ENCODE results near the gene MRFAP1L1. TPM values are rescaled to one million over a fixed set of nuclear protein-coding genes. Genes with fewer than 3 reads are reported as not detected.

MRFAP1L1 gene
- total RNA-seq, 1 donor from 2014 or later, result 141 TPM

DNA sequence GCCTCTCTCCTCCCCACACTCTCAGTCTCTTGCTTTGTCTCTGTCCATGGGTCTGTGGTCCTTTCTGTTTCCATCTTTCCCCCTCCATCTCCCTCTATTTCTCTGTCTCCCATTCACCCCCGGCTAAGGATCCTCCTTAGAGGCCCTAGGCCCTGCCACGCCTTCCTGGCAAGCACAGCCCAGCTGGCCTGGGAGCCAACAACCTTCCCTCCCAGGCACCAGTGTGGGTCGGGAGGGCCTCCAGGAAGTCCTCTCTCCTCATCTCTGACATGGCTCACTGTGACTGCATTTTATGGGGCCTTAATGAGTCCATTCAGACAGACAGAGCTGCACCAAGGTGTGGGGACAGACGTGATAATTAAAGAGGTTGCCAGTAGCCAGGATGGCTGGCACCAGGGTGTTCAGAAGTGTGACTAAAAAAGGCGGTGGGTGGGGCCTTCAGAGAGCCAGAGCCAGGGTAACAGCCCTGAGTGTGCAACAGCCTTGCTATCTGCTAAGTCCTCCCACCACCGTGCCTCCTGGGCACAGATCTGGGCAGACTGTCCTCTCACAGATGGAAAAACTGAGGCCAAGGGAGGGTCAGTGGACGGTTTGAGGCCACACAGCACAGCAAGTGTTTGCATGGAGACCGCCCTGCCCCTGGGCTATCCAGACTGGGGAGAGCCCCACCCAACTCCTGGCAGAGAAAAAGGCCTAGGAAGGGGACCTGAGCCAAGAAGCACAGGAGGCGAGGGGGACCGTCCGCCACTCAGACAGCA, 37.8 kb upstream of the MRFAP1L1 start:
- no peaks in the 10 kb centered on the region for H3K9me3 ChIP-seq (ENCODE audit: low read depth)
- no peak overlapping the region for H2AFZ ChIP-seq (replicated peaks)
- Mint-ChIP-seq H3K9me3 (peaks cover 4% of the 10 kb centered on the region), H3K4me3 (no peak overlapping the region), H3K27ac (no peak overlapping the region), H3K4me1 (peaks cover 16% of the 10 kb centered on the region), H3K27me3 (ENCODE audit: insufficient read depth, low read depth) (peaks cover 14% of the 10 kb centered on the region), H3K36me3 (no peaks in the 10 kb centered on the region)
- no peak overlapping the region for H3K4me2 ChIP-seq
- H3K36me3 ChIP-seq, result no peaks in the 10 kb centered on the region
- H3K4me3 ChIP-seq, result no peak overlapping the region
- H3K27me3 ChIP-seq, result no peaks in the 10 kb centered on the region
- no peak for TF ChIP-seq EZH2 (IDR thresholded peaks at IDR 0.05)
- no peak for TF ChIP-seq EZH2phosphoT487 (IDR thresholded peaks at IDR 0.05)
- TF ChIP-seq, protein P1, sequence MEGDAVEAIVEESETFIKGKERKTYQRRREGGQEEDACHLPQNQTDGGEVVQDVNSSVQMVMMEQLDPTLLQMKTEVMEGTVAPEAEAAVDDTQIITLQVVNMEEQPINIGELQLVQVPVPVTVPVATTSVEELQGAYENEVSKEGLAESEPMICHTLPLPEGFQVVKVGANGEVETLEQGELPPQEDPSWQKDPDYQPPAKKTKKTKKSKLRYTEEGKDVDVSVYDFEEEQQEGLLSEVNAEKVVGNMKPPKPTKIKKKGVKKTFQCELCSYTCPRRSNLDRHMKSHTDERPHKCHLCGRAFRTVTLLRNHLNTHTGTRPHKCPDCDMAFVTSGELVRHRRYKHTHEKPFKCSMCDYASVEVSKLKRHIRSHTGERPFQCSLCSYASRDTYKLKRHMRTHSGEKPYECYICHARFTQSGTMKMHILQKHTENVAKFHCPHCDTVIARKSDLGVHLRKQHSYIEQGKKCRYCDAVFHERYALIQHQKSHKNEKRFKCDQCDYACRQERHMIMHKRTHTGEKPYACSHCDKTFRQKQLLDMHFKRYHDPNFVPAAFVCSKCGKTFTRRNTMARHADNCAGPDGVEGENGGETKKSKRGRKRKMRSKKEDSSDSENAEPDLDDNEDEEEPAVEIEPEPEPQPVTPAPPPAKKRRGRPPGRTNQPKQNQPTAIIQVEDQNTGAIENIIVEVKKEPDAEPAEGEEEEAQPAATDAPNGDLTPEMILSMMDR (IDR thresholded peaks at IDR 0.05), result no peak
- no peaks in the 10 kb centered on the region for H4K20me1 ChIP-seq (ENCODE audit: low read depth)
- H3F3A ChIP-seq (ENCODE audit: low read depth), result no peaks in the 10 kb centered on the region
- DNase-seq (ENCODE audit: low spot score), result no peak
- no peak overlapping the region for H3K27ac ChIP-seq
- peaks cover under 1% of the 10 kb centered on the region for H3K4me1 ChIP-seq
- H3K9ac ChIP-seq, result no peak overlapping the region
- H3K79me2 ChIP-seq (ENCODE audit: low read depth), result no peaks in the 10 kb centered on the region

DNA sequence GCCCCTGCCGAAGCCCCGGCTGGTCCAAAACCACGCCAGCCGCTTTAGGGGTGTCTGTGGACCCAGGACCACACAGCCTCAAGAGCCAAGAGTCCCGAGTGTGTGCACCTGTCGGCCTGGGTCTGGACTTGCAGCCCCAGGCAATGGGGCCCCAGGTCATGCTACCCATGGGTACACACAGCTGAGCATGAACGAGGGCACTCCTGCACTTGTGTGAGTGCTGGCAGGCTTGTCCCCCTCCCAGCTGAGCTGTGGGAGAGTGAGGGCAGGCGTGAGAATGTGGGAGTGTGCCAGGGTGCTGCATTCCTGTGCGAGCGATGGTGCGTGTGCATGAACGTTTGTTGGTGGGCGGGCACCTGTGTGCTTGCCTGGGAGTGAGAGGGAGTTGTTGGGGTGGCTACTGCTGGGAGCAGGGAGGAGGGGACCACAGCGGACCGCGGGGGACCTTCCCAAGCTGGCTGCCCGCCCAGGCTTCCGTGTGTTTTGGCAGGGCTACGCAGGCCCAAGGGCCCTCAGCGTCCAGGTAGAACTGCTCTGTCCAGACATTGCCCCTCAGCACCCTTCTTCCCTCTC, 37.1 kb upstream of the MRFAP1L1 start:
- DNase-seq (ENCODE audit: low spot score), result no peak
- no peak overlapping the region for H3K27ac ChIP-seq
- H3K27ac Mint-ChIP-seq, result peak overlapping the region; percentile 69
- no peaks in the 10 kb centered on the region for H3K9me3 ChIP-seq (ENCODE audit: low read depth)
- H3K36me3 Mint-ChIP-seq, result no peaks in the 10 kb centered on the region
- H3K27me3 ChIP-seq, result no peaks in the 10 kb centered on the region
- no peaks in the 10 kb centered on the region for H3F3A ChIP-seq (ENCODE audit: low read depth)
- no peak overlapping the region for H3K4me3 ChIP-seq
- no peaks in the 10 kb centered on the region for H3K36me3 ChIP-seq
- H3K9me3 Mint-ChIP-seq, result peaks cover 4% of the 10 kb centered on the region
- no peak for TF ChIP-seq EZH2 (IDR thresholded peaks at IDR 0.05)
- peaks cover 13% of the 10 kb centered on the region for H3K4me1 Mint-ChIP-seq
- H3K4me2 ChIP-seq, result no peak overlapping the region
- H3K4me1 ChIP-seq, result no peaks in the 10 kb centered on the region
- H3K27me3 Mint-ChIP-seq (ENCODE audit: insufficient read depth, low read depth), result peaks cover 12% of the 10 kb centered on the region
- H4K20me1 ChIP-seq (ENCODE audit: low read depth), result no peaks in the 10 kb centered on the region
- no peak overlapping the region for H3K4me3 Mint-ChIP-seq
- no peaks in the 10 kb centered on the region for H3K79me2 ChIP-seq (ENCODE audit: low read depth)
- H3K9ac ChIP-seq, result no peak overlapping the region
- H2AFZ ChIP-seq (replicated peaks), result no peak overlapping the region

DNA sequence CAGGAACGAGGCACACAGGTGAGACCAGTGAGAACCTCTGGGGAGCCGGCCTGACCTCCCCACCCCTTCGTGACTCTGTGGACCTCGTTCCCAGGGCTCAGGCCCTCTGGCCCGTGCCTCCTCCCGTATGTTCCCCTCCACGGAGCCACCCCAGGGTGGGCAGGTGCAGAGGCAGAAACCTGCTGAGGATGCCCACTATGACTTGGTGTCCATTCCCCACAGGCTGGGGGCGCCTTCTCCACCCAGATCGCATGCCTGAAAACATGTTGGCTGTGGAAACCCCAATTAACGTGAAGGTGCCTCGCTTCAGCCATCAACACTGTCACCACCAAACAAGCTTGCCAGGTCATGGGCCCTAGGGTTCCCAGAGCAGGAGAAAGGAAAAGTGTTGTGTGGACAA, 33.3 kb upstream of the MRFAP1L1 start:
- H3K27ac Mint-ChIP-seq, result no peak overlapping the region
- no peak for DNase-seq (ENCODE audit: low spot score)

More for the DNA sequence above, 33.3 kb upstream of the MRFAP1L1 start:
- Histone ChIP-seq H3K79me2 (ENCODE audit: low read depth) (no peaks in the 10 kb centered on the region), H3K9me3 (ENCODE audit: low read depth) (no peaks in the 10 kb centered on the region), H3K9ac (no peak overlapping the region), H3K36me3 (no peaks in the 10 kb centered on the region), H4K20me1 (ENCODE audit: low read depth) (no peaks in the 10 kb centered on the region), H3K27me3 (no peaks in the 10 kb centered on the region), H3K4me2 (no peak overlapping the region), H3K4me1 (no peaks in the 10 kb centered on the region), H2AFZ (replicated peaks) (no peak overlapping the region), H3K27ac (no peak overlapping the region), H3K4me3 (no peak overlapping the region), H3F3A (ENCODE audit: low read depth) (no peaks in the 10 kb centered on the region)
- TF ChIP-seq, protein P1 (IDR thresholded peaks at IDR 0.05), result no peak
- no peak for TF ChIP-seq EZH2 (IDR thresholded peaks at IDR 0.05)
- TF ChIP-seq EZH2phosphoT487 (IDR thresholded peaks at IDR 0.05), result no peak
- H3K27me3 Mint-ChIP-seq (ENCODE audit: insufficient read depth, low read depth), result peaks cover 6% of the 10 kb centered on the region
- H3K9me3 Mint-ChIP-seq, result peaks cover 11% of the 10 kb centered on the region
- no peak overlapping the region for H3K4me3 Mint-ChIP-seq
- no peaks in the 10 kb centered on the region for H3K36me3 Mint-ChIP-seq
- H3K4me1 Mint-ChIP-seq, result peaks cover 5% of the 10 kb centered on the region

All from neural progenitor cell (in vitro differentiated cells).